Parathyroid adenoma (tissue), 2 donors: ENCODE measurements around the gene WFDC6.

Source experiments
- H2AFZ ChIP-seq: fragments of 300-600 bp; sonication (generic); one replicate; pipeline ENCODE4 v1.7.0; 2017; ENCODE audit warnings: antibody characterized with exemption, mild to moderate bottlenecking
- H3K27ac ChIP-seq: fragments of 300-600 bp; sonication (generic); one replicate; pipeline ENCODE4 v1.7.0; 2017
- H3K27me3 ChIP-seq: fragments of 300-600 bp; sonication (generic); one replicate; pipeline ENCODE4 v1.7.0; 2017; ENCODE audit warnings: low read length; ENCODE audit not compliant: control insufficient read depth, insufficient read depth
- H3K36me3 ChIP-seq: fragments of 300-600 bp; sonication (generic); one replicate; pipeline ENCODE4 v1.7.0; 2017; ENCODE audit warnings: low read length; ENCODE audit not compliant: control insufficient read depth, insufficient read depth
- H3K4me1 ChIP-seq: fragments of 300-600 bp; sonication (generic); one replicate; pipeline ENCODE4 v1.7.0; 2017; ENCODE audit warnings: control low read depth
- H3K4me2 ChIP-seq: fragments of 300-600 bp; sonication (generic); one replicate; pipeline ENCODE4 v1.7.0; 2017; ENCODE audit warnings: low read length
- H3K4me3 ChIP-seq: fragments of 300-600 bp; sonication (generic); one replicate; pipeline ENCODE4 v1.7.0; 2017; ENCODE audit warnings: low read depth, low read length
- H3K79me2 ChIP-seq: fragments of 300-600 bp; sonication (generic); one replicate; pipeline ENCODE4 v1.7.0; 2017; ENCODE audit warnings: control low read depth
- H3K9ac ChIP-seq: fragments of 300-600 bp; sonication (generic); one replicate; pipeline ENCODE4 v1.7.0; 2017; ENCODE audit warnings: mild to moderate bottlenecking
- H3K9me3 ChIP-seq: fragments of 300-600 bp; sonication (generic); one replicate; pipeline ENCODE4 v1.7.0; 2017; ENCODE audit warnings: low read length; ENCODE audit not compliant: control insufficient read depth
- TF ChIP-seq, protein P1 (sequence below): fragments of 300-600 bp; sonication (generic); IDR thresholded peaks from one replicate; pipeline ENCODE4 v1.7.0; 2017; ENCODE audit warnings: antibody characterized with exemption, mild to moderate bottlenecking
- donor health status: primary hyperparathyroidism.

WFDC6 gene

DNA sequence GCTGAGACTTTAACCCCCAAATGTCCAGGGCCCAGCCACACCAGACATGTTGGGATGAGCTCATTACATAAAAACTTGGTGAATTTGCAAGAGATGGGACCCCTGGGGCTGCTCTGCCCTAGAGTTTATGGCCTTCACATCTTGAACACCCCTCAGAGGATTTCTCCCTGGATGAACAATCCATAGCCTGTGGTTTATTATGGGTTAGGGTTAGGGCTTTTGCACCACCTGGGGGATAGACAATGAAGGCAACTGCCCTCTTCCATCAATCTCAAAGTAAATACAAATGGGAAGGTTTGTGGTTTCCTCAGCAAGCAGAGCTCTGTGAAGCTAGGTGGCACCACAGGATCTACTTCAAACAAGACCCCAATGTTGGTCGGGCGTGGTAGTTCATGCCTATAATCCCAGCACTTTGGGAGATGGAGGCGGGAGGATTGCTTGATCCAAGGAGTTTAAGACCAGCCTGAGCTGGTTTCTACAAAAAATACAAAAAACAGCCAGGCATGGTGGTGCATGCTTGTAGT, 41.2 kb downstream of the WFDC6 start:
- Histone ChIP-seq H2AFZ (no peak overlapping the region), H3K4me2 (no peak overlapping the region), H3K36me3 (no peaks in the 10 kb centered on the region), H3K27ac (no peak overlapping the region), H3K9ac (no peak overlapping the region), H3K4me3 (no peak overlapping the region), H3K4me1 (no peaks in the 10 kb centered on the region), H3K9me3 (no peaks in the 10 kb centered on the region), H3K79me2 (no peaks in the 10 kb centered on the region), H3K27me3 (no peaks in the 10 kb centered on the region)
- TF ChIP-seq, protein P1, sequence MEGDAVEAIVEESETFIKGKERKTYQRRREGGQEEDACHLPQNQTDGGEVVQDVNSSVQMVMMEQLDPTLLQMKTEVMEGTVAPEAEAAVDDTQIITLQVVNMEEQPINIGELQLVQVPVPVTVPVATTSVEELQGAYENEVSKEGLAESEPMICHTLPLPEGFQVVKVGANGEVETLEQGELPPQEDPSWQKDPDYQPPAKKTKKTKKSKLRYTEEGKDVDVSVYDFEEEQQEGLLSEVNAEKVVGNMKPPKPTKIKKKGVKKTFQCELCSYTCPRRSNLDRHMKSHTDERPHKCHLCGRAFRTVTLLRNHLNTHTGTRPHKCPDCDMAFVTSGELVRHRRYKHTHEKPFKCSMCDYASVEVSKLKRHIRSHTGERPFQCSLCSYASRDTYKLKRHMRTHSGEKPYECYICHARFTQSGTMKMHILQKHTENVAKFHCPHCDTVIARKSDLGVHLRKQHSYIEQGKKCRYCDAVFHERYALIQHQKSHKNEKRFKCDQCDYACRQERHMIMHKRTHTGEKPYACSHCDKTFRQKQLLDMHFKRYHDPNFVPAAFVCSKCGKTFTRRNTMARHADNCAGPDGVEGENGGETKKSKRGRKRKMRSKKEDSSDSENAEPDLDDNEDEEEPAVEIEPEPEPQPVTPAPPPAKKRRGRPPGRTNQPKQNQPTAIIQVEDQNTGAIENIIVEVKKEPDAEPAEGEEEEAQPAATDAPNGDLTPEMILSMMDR, result no peak

DNA sequence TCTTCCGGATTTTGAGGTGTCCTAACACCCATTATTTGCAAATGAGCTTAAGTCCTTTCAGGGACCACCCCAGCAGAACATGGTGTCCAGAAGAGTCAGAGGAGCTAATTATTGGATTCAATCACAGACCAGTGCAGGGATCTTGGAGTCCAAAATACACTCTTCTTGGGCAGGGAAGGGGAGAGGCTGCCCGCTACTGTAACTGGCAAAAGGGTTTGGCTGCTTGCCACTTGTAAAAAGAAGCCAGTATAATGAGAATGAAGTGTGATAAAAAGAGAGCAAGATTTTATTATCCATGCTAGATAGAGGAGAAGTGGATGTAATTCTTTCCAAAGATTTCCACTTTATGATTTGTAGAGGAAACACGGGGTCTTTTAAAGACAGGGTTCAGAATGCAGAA, 43.1 kb downstream of the WFDC6 start:
- H3K9ac ChIP-seq, result no peak overlapping the region
- no peaks in the 10 kb centered on the region for H3K79me2 ChIP-seq
- TF ChIP-seq, protein P1, result no peak
- H3K9me3 ChIP-seq, result no peaks in the 10 kb centered on the region
- H3K27me3 ChIP-seq, result no peaks in the 10 kb centered on the region
- no peaks in the 10 kb centered on the region for H3K36me3 ChIP-seq
- no peaks in the 10 kb centered on the region for H3K4me1 ChIP-seq
- H3K4me3 ChIP-seq, result no peak overlapping the region
- H3K27ac ChIP-seq, result no peak overlapping the region
- H2AFZ ChIP-seq, result no peak overlapping the region
- no peak overlapping the region for H3K4me2 ChIP-seq

DNA sequence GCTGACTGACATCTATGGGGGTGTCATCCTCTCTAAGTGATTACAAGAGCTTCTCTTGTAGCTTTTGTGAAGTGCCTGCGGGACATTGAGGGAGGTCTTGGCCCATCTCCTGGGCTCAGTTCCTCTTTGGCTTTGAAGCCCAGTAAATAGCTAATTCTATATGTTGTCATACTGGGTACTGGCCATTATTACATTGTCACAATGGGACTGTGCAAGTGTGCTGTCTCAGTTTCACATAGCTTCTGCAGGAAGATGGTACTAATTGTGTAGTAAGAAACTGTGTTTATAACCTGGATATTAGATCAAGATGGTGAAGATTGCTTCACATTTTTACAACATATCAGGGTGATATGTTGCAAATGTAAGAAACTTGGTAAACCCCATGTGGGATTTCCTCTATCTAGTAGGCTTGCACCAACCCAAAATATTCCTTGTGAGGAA, 43.8 kb downstream of the WFDC6 start:
- no peak overlapping the region for H3K4me3 ChIP-seq
- no peaks in the 10 kb centered on the region for H3K4me1 ChIP-seq
- H3K27ac ChIP-seq, result no peak overlapping the region
- no peaks in the 10 kb centered on the region for H3K9me3 ChIP-seq
- TF ChIP-seq, protein P1, result no peak
- no peak overlapping the region for H3K4me2 ChIP-seq
- no peaks in the 10 kb centered on the region for H3K27me3 ChIP-seq
- H3K79me2 ChIP-seq, result no peaks in the 10 kb centered on the region
- no peak overlapping the region for H3K9ac ChIP-seq
- H3K36me3 ChIP-seq, result no peaks in the 10 kb centered on the region
- no peak overlapping the region for H2AFZ ChIP-seq

DNA sequence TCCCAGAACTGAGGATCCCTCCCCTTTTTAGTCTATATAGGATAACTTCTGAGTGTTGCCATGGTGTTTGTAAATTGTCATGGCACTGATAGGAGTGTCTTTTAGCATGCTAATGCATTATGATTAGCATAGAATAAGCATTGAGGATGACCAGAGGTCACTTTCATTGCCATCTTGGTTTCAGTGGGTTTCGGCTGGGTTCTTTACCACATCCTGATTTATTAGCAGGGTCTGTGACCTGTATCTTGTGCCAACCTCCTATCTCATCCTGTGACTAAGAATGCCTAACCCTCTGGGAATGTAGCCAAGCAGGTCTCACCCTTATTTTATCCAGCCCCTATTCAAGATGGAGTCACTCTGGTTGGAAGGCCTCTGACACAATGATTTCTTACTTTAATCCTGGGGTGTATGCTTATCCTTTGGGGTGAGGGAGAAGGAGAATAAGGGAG, 50.2 kb downstream of the WFDC6 start:
- Histone ChIP-seq H3K27ac (no peak overlapping the region), H3K9me3 (no peaks in the 10 kb centered on the region)

More for the DNA sequence above, 50.2 kb downstream of the WFDC6 start:
- Histone ChIP-seq H3K4me1 (no peaks in the 10 kb centered on the region), H3K4me2 (no peak overlapping the region), H3K27me3 (no peaks in the 10 kb centered on the region), H3K9ac (no peak overlapping the region), H3K4me3 (no peak overlapping the region), H3K79me2 (no peaks in the 10 kb centered on the region), H3K36me3 (no peaks in the 10 kb centered on the region), H2AFZ (no peak overlapping the region)
- TF ChIP-seq, protein P1, result no peak
